Muscle of leg (tissue), 11 donors: ENCODE results near the gene SDCCAG8. TPM values are rescaled to one million over a fixed set of nuclear protein-coding genes. Genes with fewer than 3 reads are reported as not detected.

ENCODE experiments used
- DNase-seq: peaks from one replicate; pipeline ENCODE4 v3.0.0; 2013
- H3K27ac ChIP-seq: one replicate; pipeline ENCODE4 v1.5.1; 2013; ENCODE audit warnings: mild to moderate bottlenecking, low read length, control low read depth
- H3K27me3 ChIP-seq: one replicate; pipeline ENCODE4 v1.6.1; 2013; ENCODE audit warnings: low read length; ENCODE audit not compliant: control insufficient read depth, insufficient read depth
- H3K36me3 ChIP-seq: one replicate; pipeline ENCODE4 v1.6.1; 2013; ENCODE audit warnings: low read length; ENCODE audit not compliant: control insufficient read depth, insufficient read depth
- H3K4me1 ChIP-seq: one replicate; pipeline ENCODE4 v1.6.1; 2013; ENCODE audit warnings: low read length; ENCODE audit not compliant: control insufficient read depth, insufficient read depth
- H3K4me3 ChIP-seq: one replicate; pipeline ENCODE4 v1.5.1; 2013; ENCODE audit warnings: low read length, control low read depth
- H3K9me3 ChIP-seq: replicated peaks from 2 replicates; pipeline ENCODE4 v1.6.1; 2013; ENCODE audit warnings: low read depth, low read length; ENCODE audit not compliant: control insufficient read depth
- WGBS: methylation state at CpG from one replicate; pipeline ENCODE4 v1.1.5; 2013; ENCODE audit warnings: missing lambda C conversion rate; ENCODE audit not compliant: insufficient coverage; 5-methylcytosine and 5-hydroxymethylcytosine counted together
- polyA plus RNA-seq, 8 donors: library from polyadenylated mRNA; unstranded; fragments of 120-200 nt; gene quantifications; one replicate each; pipeline versions ENCODE4 v1.2.1 to v1.2.3, GENCODE V29; 2013; ENCODE audit warnings: inconsistent platforms in 1 of 8, low replicate concordance in 1 of 8; ENCODE audit not compliant: insufficient read length in 8 of 8, insufficient read depth in 1 of 8
- total RNA-seq: library from RNA; stranded (reverse); fragments of 120-200 nt; gene quantifications from one replicate; pipeline ENCODE4 v1.2.4, GENCODE V29; 2013

Gene SDCCAG8
- total and polyA plus RNA-seq, 9 donors: 19.1 to 29.9 (median 23.0) TPM

DNA sequence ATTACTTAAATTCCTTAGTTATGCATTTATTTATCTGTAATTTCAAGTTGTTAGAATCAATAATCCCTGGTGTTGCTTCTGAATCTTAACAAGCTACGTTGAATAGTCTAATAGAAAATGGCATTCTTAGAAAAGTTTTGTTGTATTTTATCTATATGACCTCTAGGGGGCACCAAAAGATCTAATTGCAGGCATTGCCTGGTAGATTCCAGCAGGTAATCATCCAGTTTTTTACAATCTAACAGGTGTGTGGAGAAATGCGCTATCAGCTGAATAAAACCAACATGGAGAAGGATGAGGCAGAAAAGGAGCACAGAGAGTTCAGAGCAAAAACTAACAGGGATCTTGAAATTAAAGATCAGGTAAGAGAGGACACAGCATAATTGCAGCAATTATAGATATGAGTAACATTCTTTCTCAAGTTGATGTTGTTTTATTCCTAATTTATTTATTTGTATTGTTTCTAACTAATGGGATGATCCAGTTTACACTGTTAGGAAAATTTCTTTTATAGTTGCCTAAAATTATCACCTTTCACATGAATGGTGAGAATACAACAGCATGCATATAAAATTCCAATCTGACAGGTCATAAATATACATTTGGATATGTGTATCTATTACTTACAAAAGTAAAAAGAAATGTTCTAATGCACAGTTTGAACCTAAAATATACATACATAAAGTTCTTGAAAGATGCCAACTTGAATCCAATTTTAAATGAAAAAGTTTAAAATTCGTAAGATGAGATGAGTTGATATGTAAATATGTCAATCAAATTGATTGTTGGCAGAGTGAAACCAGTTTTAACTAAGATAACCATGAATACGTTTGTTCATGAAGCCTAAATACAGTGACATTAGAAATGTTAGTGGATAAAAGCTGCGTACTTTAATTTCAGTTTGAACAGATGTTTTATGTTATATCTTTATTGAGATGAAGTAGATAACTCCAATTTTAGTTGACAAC is 88.4 kb downstream of the SDCCAG8 start:
- no peaks in the 10 kb centered on the region for H3K27me3 ChIP-seq

DNA sequence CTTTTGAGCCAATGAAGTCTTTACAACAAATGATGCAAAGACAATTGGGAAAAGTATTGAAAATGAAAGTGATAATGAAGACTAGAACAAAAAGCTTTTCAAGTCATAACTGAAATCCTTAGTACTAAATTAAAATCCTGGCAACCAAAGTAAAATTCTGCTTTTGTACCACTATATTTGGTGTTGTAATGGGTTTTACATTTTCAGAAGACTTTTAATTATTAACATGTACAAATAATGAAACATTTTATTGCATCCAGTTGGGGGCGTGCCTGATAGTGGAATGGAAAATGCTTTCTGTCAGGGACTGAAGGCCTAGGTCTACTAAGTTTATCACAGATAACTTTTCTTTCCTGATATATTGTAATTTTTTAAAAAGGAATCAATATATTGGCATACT is 89.4 kb downstream of the SDCCAG8 start:
- Histone ChIP-seq H3K36me3 (peaks cover 11% of the 10 kb centered on the region), H3K27ac (no peak overlapping the region), H3K27me3 (no peaks in the 10 kb centered on the region), H3K9me3 (no peaks in the 10 kb centered on the region), H3K4me3 (no peak overlapping the region), H3K4me1 (no peaks in the 10 kb centered on the region)
- WGBS: no CpG with 5 or more reads among the region's 1 CpG
- DNase-seq: peak; percentile 18

More for the DNA sequence above, 88.4 kb downstream of the SDCCAG8 start:
- Histone ChIP-seq H3K36me3 (peaks cover 11% of the 10 kb centered on the region), H3K4me3 (no peak overlapping the region), H3K9me3 (no peaks in the 10 kb centered on the region), H3K4me1 (no peaks in the 10 kb centered on the region), H3K27ac (no peak overlapping the region)
- WGBS: 100% methylated on average over 1 of the region's 5 CpGs
- DNase-seq: peak; percentile 45

DNA sequence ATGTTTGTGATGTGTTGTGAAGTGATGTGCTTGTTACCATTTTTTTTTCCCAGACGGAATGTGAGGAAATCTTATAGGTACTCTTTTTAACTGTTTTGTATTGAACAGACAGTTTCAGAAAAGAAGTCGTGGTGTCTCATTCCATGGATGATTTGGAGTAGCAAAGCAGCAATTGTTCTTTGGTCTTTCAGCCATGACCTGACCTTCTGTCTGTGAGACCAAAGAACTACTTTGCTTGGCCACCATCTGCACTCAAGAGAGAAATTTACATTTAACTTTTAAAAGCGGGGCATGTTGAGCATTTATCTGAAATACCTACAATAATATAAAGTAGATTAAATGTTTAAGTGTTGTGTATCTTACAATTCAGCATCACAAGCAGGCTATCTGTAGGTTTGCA is 90.2 kb downstream of the SDCCAG8 start:
- no CpG with 5 or more reads among the region's 3 CpGs for WGBS
- no peak overlapping the region for H3K27ac ChIP-seq
- H3K36me3 ChIP-seq: peaks cover 16% of the 10 kb centered on the region
- no peaks in the 10 kb centered on the region for H3K9me3 ChIP-seq
- no peak for DNase-seq
- H3K27me3 ChIP-seq: no peaks in the 10 kb centered on the region
- no peak overlapping the region for H3K4me3 ChIP-seq
- H3K4me1 ChIP-seq: no peaks in the 10 kb centered on the region

DNA sequence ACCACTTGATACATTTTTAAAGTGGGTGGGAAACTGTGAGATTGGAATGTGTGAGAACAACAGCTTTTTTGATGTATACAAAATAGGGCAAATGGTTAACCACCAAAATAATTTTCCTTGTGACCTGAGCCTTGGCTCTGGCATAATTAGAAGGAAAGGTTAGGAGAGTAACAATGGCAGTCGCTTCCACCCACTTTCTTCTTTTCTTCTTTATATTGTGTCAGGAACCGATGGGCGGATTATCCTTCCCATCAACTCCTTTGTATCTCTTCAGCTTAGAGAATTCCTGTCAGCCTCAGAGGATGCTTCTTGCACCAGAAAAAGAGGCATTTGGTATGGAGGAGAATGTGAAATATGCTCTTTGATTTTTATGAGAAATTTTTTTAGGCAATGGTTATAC is 90.6 kb downstream of the SDCCAG8 start:
- WGBS: no CpG with 5 or more reads among the region's 3 CpGs
- Histone ChIP-seq H3K27ac (no peak overlapping the region), H3K4me1 (no peaks in the 10 kb centered on the region), H3K4me3 (no peak overlapping the region), H3K36me3 (peaks cover 19% of the 10 kb centered on the region), H3K27me3 (no peaks in the 10 kb centered on the region), H3K9me3 (no peaks in the 10 kb centered on the region)
- DNase-seq: no peak

DNA sequence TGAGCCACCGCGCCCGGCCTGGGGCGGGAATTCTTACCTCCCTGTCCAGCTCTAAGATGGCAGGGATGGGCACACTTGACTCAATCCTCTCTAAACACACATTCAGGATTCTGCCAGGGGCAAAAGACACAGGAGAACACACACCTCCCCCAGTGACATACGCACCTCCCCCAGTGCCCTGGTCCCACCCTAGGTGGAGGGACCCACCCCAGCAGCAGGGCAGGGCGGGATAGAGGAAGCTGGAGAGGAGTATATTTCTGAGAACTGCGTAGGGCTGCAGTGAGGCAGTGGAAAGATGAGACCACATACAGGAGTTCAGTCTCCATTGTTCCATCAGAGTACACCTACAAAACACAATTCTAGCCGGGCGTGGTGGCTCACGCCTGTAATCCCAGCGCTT is 92.5 kb downstream of the SDCCAG8 start:
- Histone ChIP-seq H3K4me3 (no peak overlapping the region), H3K4me1 (no peaks in the 10 kb centered on the region), H3K36me3 (peaks cover 21% of the 10 kb centered on the region), H3K27me3 (no peaks in the 10 kb centered on the region), H3K9me3 (no peaks in the 10 kb centered on the region), H3K27ac (no peak overlapping the region)
- 100% methylated on average over 2 of the region's 11 CpGs for WGBS
- DNase-seq: no peak

DNA sequence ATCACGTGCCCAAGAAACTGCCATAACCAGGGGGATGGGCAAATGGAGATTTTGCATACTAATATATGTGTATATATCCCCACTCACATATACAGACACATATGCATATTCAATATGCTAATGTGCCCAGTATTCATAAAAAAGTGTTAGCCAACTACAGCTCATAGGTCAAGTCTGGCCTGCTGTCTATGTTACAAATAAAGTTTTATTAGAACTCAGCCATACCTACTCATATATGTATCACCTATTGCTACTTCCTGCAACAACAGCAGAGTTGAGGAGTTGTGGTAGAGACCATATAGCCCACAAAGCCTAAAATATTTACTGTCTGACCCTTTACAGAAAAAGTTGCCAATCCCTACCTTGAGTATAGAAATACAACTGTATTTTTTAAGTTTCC is 93.3 kb downstream of the SDCCAG8 start:
- no peak for DNase-seq
- no peaks in the 10 kb centered on the region for H3K4me1 ChIP-seq
- H3K4me3 ChIP-seq: no peak overlapping the region
- no peaks in the 10 kb centered on the region for H3K27me3 ChIP-seq
- H3K9me3 ChIP-seq: no peaks in the 10 kb centered on the region
- peaks cover 21% of the 10 kb centered on the region for H3K36me3 ChIP-seq
- WGBS: no CpG with 5 or more reads among the region's 1 CpG
- no peak overlapping the region for H3K27ac ChIP-seq

DNA sequence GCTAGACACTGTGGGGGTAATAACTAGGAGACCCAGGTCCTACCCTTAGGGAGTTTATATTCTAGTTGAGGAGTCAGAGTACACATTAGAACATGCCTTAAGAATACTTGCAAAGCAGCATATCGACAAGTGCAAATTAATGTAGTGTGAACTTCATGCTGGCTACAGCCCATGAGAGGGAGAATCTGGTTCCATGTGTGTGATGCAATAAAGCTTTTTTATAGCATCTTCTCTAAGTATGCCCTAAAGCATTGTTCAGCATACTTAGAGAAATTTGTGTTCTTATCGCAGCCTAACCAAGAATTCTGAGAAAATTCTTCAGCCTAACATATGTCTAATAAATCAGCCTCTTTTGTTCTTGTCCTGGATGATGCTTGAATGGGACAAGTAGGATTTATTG is 95.5 kb downstream of the SDCCAG8 start:
- no CpG with 5 or more reads among the region's 2 CpGs for WGBS
- Histone ChIP-seq H3K36me3 (peaks cover 21% of the 10 kb centered on the region), H3K27me3 (no peaks in the 10 kb centered on the region), H3K9me3 (no peaks in the 10 kb centered on the region), H3K27ac (no peak overlapping the region), H3K4me3 (no peak overlapping the region), H3K4me1 (no peaks in the 10 kb centered on the region)
- DNase-seq: no peak

DNA sequence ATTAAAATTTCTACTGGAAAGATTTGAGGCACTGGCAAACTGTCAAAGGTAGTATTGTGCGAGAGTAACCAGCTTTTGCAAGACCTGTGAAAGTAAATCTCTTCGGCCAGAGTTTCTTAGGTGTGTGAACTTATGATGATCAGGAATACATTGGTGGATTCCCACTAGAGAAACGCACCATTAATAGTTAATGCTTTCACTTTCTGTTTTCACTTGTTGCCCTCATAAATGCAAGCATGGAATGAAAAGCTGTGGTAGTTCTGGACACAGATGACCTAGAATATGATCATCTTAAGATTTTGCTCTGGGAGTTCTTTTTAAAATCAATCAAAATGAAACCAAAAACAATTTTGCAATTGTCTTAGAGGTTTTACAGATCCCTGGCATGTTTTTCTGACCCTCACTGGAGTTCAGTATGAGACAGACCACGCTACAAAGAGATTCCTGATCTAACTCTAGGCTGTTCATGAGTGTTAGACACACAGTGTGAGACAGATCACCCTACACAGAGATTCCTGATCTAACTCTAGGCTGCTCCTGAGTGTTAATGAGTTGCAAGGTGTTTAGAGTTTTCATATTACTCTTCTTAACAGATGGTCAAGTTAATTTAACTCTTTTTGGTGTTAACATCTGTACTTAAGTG is 98.8 kb downstream of the SDCCAG8 start:
- WGBS: no CpG with 5 or more reads among the region's 4 CpGs
- no peak overlapping the region for H3K27ac ChIP-seq
- DNase-seq: peak; percentile 11
- no peaks in the 10 kb centered on the region for H3K4me1 ChIP-seq
- H3K36me3 ChIP-seq: peaks cover 17% of the 10 kb centered on the region
- no peaks in the 10 kb centered on the region for H3K9me3 ChIP-seq
- H3K4me3 ChIP-seq: no peak overlapping the region
- H3K27me3 ChIP-seq: no peaks in the 10 kb centered on the region

DNA sequence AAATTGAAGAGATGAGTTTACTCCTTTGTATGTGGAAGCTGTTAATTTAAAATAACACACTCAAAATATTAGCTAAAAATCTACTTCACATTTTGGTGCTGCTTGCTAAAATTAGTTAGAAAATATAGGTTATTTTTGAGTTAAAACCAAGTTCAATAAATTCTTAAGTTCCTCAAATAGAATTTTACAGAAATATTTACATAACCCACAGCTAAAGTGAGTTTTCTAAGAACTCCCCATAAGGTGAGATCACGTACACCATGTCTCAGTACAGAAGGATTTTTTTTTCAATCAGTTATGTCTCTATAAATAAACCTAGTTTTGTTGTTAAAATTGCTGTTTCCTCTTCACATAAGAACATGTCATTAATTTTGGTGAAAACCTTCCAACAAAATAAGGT is 108.0 kb downstream of the SDCCAG8 start:
- Histone ChIP-seq H3K4me1 (no peaks in the 10 kb centered on the region), H3K4me3 (no peak overlapping the region), H3K36me3 (no peaks in the 10 kb centered on the region), H3K9me3 (no peaks in the 10 kb centered on the region), H3K27ac (no peak overlapping the region), H3K27me3 (no peaks in the 10 kb centered on the region)
- no CpG with 5 or more reads among the region's 1 CpG for WGBS
- no peak for DNase-seq

DNA sequence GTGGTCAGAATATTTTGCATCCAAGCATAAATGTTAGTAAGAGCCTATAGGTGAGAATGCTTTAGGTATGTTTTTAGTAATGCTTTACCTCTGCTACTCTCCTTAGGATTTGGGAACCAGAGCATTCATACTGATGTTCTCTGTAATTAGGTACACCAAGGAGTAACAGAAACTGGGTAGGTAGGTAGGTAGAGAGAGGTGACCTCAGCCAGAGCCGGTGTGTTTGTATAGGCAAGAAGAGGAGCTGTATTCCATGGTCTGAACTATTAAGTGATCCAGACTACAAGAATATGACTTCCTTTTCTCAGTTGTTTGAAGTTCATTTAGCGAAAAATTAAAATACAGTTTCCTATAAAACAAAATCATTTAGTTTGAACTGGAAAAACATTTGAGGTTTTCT is 108.5 kb downstream of the SDCCAG8 start:
- DNase-seq: no peak
- no peak overlapping the region for H3K4me3 ChIP-seq
- no peaks in the 10 kb centered on the region for H3K9me3 ChIP-seq
- H3K27me3 ChIP-seq: no peaks in the 10 kb centered on the region
- H3K36me3 ChIP-seq: no peaks in the 10 kb centered on the region
- H3K4me1 ChIP-seq: no peaks in the 10 kb centered on the region
- H3K27ac ChIP-seq: no peak overlapping the region
- WGBS: no CpG with 5 or more reads among the region's 2 CpGs
